H9 (cell line): ENCODE results near the gene MTA2. TPM values are rescaled to one million over a fixed set of nuclear protein-coding genes. Genes with fewer than 3 reads are reported as not detected.

Experiments
- DNase-seq: peaks from one replicate; pipeline ENCODE4 v3.0.0-alpha.2; 2017
- H2AFZ ChIP-seq: one replicate; pipeline ENCODE4 v1.6.1; 2013; ENCODE audit warnings: mild to moderate bottlenecking, low read length, control low read depth, moderate library complexity
- H2AK5ac ChIP-seq: 2 replicates; pipeline ENCODE4 v1.6.1; 2013; ENCODE audit warnings: low read length, control low read depth, mixed read lengths; ENCODE audit not compliant: insufficient read length
- H2BK120ac ChIP-seq: one replicate; pipeline ENCODE4 v1.6.1; 2013; ENCODE audit warnings: low read depth, mild to moderate bottlenecking, low read length, control low read depth, inconsistent platforms; ENCODE audit not compliant: poor library complexity, severe bottlenecking
- H2BK12ac ChIP-seq: 2 replicates; pipeline ENCODE4 v1.6.1; 2013; ENCODE audit warnings: low read length, control low read depth, mixed read lengths, low read depth; ENCODE audit not compliant: insufficient read length
- H2BK15ac ChIP-seq: 2 replicates; pipeline ENCODE4 v1.6.1; 2013; ENCODE audit warnings: low read depth, low read length, control low read depth
- H2BK20ac ChIP-seq: one replicate; pipeline ENCODE4 v1.6.1; 2013; ENCODE audit warnings: low read depth, mild to moderate bottlenecking, low read length, control low read depth, inconsistent platforms; ENCODE audit not compliant: poor library complexity, severe bottlenecking
- H2BK5ac ChIP-seq: 2 replicates; pipeline ENCODE4 v1.6.1; 2013; ENCODE audit warnings: low read length, control low read depth, mixed read lengths; ENCODE audit not compliant: insufficient read length
- H3K14ac ChIP-seq: 2 replicates; pipeline ENCODE4 v1.6.1; 2013; ENCODE audit warnings: low read length, control low read depth; ENCODE audit not compliant: insufficient read depth
- H3K18ac ChIP-seq: 2 replicates; pipeline ENCODE4 v1.6.1; 2013; ENCODE audit warnings: low read depth, mild to moderate bottlenecking, mixed read lengths, low read length, control low read depth; ENCODE audit not compliant: insufficient read length
- H3K23ac ChIP-seq: 2 replicates; pipeline ENCODE4 v1.6.1; 2013; ENCODE audit warnings: low read length, control low read depth, mixed read lengths, low read depth; ENCODE audit not compliant: insufficient read length
- H3K23me2 ChIP-seq: 2 replicates; pipeline ENCODE4 v1.6.1; 2013; ENCODE audit warnings: low read depth, mild to moderate bottlenecking, mixed read lengths, low read length, control low read depth; ENCODE audit not compliant: insufficient read length, poor library complexity, severe bottlenecking
- H3K27ac ChIP-seq: 2 replicates; pipeline ENCODE4 v1.5.1; 2013; ENCODE audit warnings: low read length, control low read depth, mixed read lengths, low read depth; ENCODE audit not compliant: insufficient read length
- H3K27me3 ChIP-seq: 2 replicates; pipeline ENCODE4 v1.6.1; 2013; ENCODE audit warnings: low read length, control low read depth, inconsistent platforms; ENCODE audit not compliant: insufficient read depth
- H3K4ac ChIP-seq: 2 replicates; pipeline ENCODE4 v1.6.1; 2013; ENCODE audit warnings: low read depth, mild to moderate bottlenecking, control low read depth, inconsistent platforms, low read length, moderate library complexity
- H3K4me1 ChIP-seq: 2 replicates; pipeline ENCODE4 v1.6.1; 2013; ENCODE audit warnings: low read length, control low read depth, inconsistent platforms; ENCODE audit not compliant: insufficient read depth
- H3K4me2 ChIP-seq: 2 replicates; pipeline ENCODE4 v1.6.1; 2013; ENCODE audit warnings: low read length, control low read depth, mixed read lengths; ENCODE audit not compliant: insufficient read length, insufficient read depth
- H3K56ac ChIP-seq: 2 replicates; pipeline ENCODE4 v1.6.1; 2013; ENCODE audit warnings: low read depth, mild to moderate bottlenecking, mixed read lengths, low read length, control low read depth; ENCODE audit not compliant: insufficient read length
- H3K79me1 ChIP-seq: 2 replicates; pipeline ENCODE4 v1.6.1; 2013; ENCODE audit warnings: low read depth, mild to moderate bottlenecking, moderate library complexity, low read length, control low read depth, inconsistent platforms; ENCODE audit not compliant: insufficient read depth, poor library complexity, severe bottlenecking
- H3K79me2 ChIP-seq: 2 replicates; pipeline ENCODE4 v1.6.1; 2013; ENCODE audit warnings: low read length, control low read depth, inconsistent platforms; ENCODE audit not compliant: insufficient read depth
- H3K9ac ChIP-seq: 2 replicates; pipeline ENCODE4 v1.6.1; 2013; ENCODE audit warnings: low read length, control low read depth, mixed read lengths; ENCODE audit not compliant: insufficient read length; ENCODE audit errors: extremely low read depth
- H3K9me3 ChIP-seq: one replicate; pipeline ENCODE4 v1.6.1; 2013; ENCODE audit warnings: low read depth, low read length, inconsistent platforms; ENCODE audit not compliant: control insufficient read depth
- H3T11ph ChIP-seq: one replicate; pipeline ENCODE4 v1.6.1; 2013; ENCODE audit warnings: mild to moderate bottlenecking, low read length, control low read depth, inconsistent platforms
- H4K20me1 ChIP-seq: one replicate; pipeline ENCODE4 v1.6.1; 2013; ENCODE audit not compliant: control insufficient read depth, insufficient read length, insufficient read depth
- H4K5ac ChIP-seq: 2 replicates; pipeline ENCODE4 v1.6.1; 2013; ENCODE audit warnings: low read depth, mild to moderate bottlenecking, mixed read lengths, low read length, control low read depth; ENCODE audit not compliant: insufficient read length
- H4K8ac ChIP-seq: replicated peaks from 2 replicates; pipeline ENCODE4 v1.6.1; 2013; ENCODE audit warnings: low read length, control low read depth, mixed read lengths, low read depth; ENCODE audit not compliant: insufficient read length
- H4K91ac ChIP-seq: 2 replicates; pipeline ENCODE4 v1.6.1; 2013; ENCODE audit warnings: low read depth, mild to moderate bottlenecking, moderate library complexity, mixed read lengths, low read length, control low read depth; ENCODE audit not compliant: insufficient read length
- H3K27ac Mint-ChIP-seq, 3 experiments: 2 replicates in 2 of 3; 3 replicates in 1 of 3; pipeline ENCODE4 v1.8.0; 2020 to 2021; ENCODE audit warnings: mixed read lengths in 3 of 3, mild to moderate bottlenecking in 1 of 3, moderate library complexity in 1 of 3
- H3K27me3 Mint-ChIP-seq: 2 replicates; pipeline ENCODE4 v1.8.0; 2021; ENCODE audit warnings: low read depth, mild to moderate bottlenecking, moderate library complexity, mixed read lengths
- H3K36me3 Mint-ChIP-seq, 3 experiments: 2 replicates in 2 of 3; 3 replicates in 1 of 3; pipeline ENCODE4 v1.8.0; 2020 to 2021; ENCODE audit warnings: low read depth in 3 of 3, mixed read lengths in 3 of 3; ENCODE audit not compliant: insufficient read depth in 1 of 3
- H3K4me1 Mint-ChIP-seq, 2 experiments: 2 replicates each; pipeline ENCODE4 v1.8.0; 2020; ENCODE audit warnings: mixed read lengths in 2 of 2
- H3K4me3 Mint-ChIP-seq, 2 experiments: 2 replicates in 1 of 2; 3 replicates in 1 of 2; pipeline ENCODE4 v1.8.0; 2020 to 2021; ENCODE audit warnings: mild to moderate bottlenecking in 2 of 2, mixed read lengths in 2 of 2, moderate library complexity in 1 of 2
- H3K9me3 Mint-ChIP-seq, 2 experiments: 2 replicates in 1 of 2; 3 replicates in 1 of 2; pipeline ENCODE4 v1.8.0; 2020; ENCODE audit warnings: mild to moderate bottlenecking in 2 of 2, mixed read lengths in 2 of 2, moderate library complexity in 1 of 2
- CTCF ChIP-seq: fragments of 200-600 bp; sonication (generic); conservative IDR thresholded peaks from 3 replicates; pipeline ENCODE4 v1.8.0; 2021; ENCODE audit warnings: antibody characterized with exemption, mild to moderate bottlenecking
- WGBS: extraction: QIAGEN DNeasy Blood & Tissue Kit; methylation state at CpG from one replicate; pipeline ENCODE4 v1.1.7; 2013; ENCODE audit warnings: missing lambda C conversion rate, low lambda C conversion rate, mixed read lengths; ENCODE audit not compliant: insufficient read length; ENCODE audit errors: extremely low coverage; 5-methylcytosine and 5-hydroxymethylcytosine counted together
- total RNA-seq: library from RNA; stranded (reverse); gene quantifications from 2 replicates; pipeline ENCODE4 v1.2.1, GENCODE V29; 2021

Gene MTA2
- total RNA-seq, 1 experiment from 2014 or later, result 143 TPM

- Histone ChIP-seq H4K20me1 (peaks cover 2% of the 10 kb centered on the region), H3K9me3 (no peaks in the 10 kb centered on the region), H2BK15ac (no peak overlapping the region), H3K14ac (no peak overlapping the region), H3K27ac (no peak overlapping the region), H2BK12ac (no peak overlapping the region), H4K8ac (no peak overlapping the region), H2BK5ac (no peak overlapping the region), H3K56ac (no peak overlapping the region), H3K4me1 (peaks cover 22% of the 10 kb centered on the region; the same call in 1 of the 2 replicates), H3K23me2 (no peaks in the 10 kb centered on the region), H3K79me2 (no peaks in the 10 kb centered on the region), H4K91ac (no peak overlapping the region), H3K9ac (no peak overlapping the region), H3K4ac (no peak overlapping the region), H2AFZ (no peak overlapping the region), H2BK120ac (no peak overlapping the region), H4K5ac (no peak overlapping the region), H3K79me1 (no peaks in the 10 kb centered on the region), H2AK5ac (no peak overlapping the region), H3K18ac (no peak overlapping the region), H3K27me3 (no peaks in the 10 kb centered on the region), H3K23ac (no peak overlapping the region), H3T11ph (no peak overlapping the region), H2BK20ac (no peak overlapping the region), H3K4me2 (no peak overlapping the region)
- Mint-ChIP-seq H3K9me3 (no peaks in the 10 kb centered on the region; a peak in 2 of 5 replicates), H3K36me3 (peaks cover 23 to 53% (median 40%) of the 10 kb centered on the region in 3 experiments), H3K27ac (peak overlapping the region; percentile 93 to 98 (median 96); a peak in 6 of 7 replicates), H3K27me3 (peaks cover 10% of the 10 kb centered on the region), H3K4me1 (peaks cover 67 to 80% of the 10 kb centered on the region in 2 experiments), H3K4me3 (peak overlapping the region in 1 of 2 experiments; percentile 51; a peak in 1 of 5 replicates)
- no peak for DNase-seq
- no CpG with 5 or more reads among the region's 4 CpGs for WGBS
- no peak for TF ChIP-seq CTCF
Measured at GRCh38 chr11:62555464-62556107, 46.1 kb downstream of the MTA2 start.
